GDM1 (cell line): ENCODE data around the gene TMEM219.

Source experiments
- DNase-seq: peaks from one replicate; lab custom pipeline; 2025; lab: John Stamatoyannopoulos, UW

The TMEM219 gene

GRCh38 chr16:29995324-29995910 lies 33.5 kb downstream of the TMEM219 start, which contains the start of gene HIRIP3:
Gene HIRIP3, minus strand, starts transcription at chr16:29995617. Its CDS starts 12 bp downstream, at chr16:29995605.
- peak; percentile 82 for DNase-seq

GRCh38 chr16:29995911-29996765 lies 34.3 kb downstream of the TMEM219 start, which contains the start of gene INO80E:
Gene INO80E, plus strand, starts transcription at chr16:29996241. Its CDS starts 70 bp downstream, at chr16:29996311.
- peak; percentile 94 for DNase-seq

GRCh38 chr16:29996766-29997250 lies 34.9 kb downstream of the TMEM219 start:
- DNase-seq = no peak

DNA sequence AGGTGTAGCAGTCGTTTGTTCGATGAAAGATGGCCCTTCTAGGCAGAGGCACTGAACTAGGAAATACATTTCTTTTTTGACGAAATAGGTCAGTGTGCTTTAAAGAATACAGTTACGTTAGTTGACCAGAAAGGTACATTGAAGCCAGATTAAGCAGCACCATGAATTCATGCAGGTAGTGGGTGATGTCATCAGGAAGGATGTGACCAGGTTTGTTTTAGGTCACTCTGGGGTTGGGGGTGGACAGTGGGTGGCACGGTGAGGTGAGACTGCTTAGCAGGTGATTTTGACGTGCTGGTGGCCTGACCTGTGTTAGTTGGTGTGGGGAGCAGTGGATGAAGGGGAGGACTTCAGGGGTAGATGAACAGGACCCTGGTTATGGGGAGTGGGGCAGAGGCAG lies 37.7 kb downstream of the TMEM219 start:
- no peak for DNase-seq

DNA sequence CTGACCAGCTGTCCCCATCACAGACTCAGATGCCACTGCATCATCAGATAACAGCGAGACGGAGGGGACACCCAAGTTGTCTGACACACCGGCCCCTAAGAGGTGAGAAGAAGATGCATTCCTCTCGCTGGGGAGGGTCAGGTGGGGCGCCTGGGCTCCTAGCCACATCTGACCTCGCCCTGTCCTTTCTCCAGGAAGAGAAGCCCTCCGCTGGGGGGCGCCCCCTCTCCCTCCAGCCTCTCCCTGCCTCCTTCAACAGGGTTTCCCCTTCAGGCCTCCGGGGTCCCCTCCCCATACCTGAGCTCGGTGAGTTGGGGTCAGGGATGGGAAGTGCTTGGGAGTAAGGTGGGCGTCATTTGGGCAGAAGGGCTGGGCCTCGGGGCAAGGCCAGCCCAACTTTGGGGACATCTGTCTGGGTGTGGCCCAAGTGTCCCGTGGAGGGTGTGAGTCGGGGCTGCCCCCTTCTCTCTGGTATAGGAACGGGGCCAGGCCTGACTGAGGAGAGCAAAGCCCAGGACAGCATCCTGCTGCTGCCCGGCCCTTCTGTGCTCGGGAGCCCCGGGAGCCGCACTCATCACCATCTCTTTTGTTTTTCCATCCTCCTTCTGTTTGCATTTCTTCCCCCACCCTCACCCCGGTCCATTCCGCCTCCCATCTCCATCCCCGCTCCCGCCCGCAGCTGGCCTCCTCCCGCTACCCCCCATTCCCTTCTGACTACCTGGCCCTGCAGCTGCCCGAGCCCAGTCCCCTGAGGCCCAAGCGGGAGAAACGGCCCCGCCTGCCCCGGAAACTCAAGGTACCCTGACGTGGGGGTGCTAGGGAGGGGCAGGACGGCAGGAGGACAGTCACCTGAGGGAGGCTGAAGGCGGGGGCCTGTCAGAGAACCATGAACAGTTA lies 39.1 kb downstream of the TMEM219 start:
- no peak for DNase-seq

- no peak for DNase-seq
These were observed 40.9 kb downstream of the TMEM219 start for GRCh38 chr16:30002614-30003346.

- no peak for DNase-seq
These were observed 42.0 kb downstream of the TMEM219 start for GRCh38 chr16:30003670-30004423.

GRCh38 chr16:30004424-30004776 lies 42.5 kb downstream of the TMEM219 start:
- no peak for DNase-seq

DNA sequence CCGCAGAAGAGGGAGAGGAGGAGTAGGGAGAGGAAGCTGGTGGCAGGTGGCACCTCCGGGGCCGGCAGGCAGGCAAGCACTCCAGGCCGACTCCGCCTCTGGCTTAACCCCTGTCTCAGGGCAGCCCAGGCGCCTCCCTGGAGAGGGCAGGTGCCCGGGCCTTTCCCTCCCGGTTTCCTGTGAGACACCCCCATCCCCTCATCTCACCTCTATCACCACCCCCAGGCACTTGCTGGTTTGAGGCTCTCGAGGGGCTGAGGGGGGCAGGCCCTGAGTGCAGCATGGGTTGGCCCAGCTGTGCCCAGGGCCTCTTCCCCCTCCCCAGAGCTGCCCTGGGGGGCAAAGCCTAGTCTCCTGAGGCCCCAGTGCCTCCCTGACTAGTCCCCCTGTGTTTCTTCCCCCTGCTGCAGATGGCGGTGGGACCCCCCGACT lies 42.9 kb downstream of the TMEM219 start:
- DNase-seq = no peak

DNA sequence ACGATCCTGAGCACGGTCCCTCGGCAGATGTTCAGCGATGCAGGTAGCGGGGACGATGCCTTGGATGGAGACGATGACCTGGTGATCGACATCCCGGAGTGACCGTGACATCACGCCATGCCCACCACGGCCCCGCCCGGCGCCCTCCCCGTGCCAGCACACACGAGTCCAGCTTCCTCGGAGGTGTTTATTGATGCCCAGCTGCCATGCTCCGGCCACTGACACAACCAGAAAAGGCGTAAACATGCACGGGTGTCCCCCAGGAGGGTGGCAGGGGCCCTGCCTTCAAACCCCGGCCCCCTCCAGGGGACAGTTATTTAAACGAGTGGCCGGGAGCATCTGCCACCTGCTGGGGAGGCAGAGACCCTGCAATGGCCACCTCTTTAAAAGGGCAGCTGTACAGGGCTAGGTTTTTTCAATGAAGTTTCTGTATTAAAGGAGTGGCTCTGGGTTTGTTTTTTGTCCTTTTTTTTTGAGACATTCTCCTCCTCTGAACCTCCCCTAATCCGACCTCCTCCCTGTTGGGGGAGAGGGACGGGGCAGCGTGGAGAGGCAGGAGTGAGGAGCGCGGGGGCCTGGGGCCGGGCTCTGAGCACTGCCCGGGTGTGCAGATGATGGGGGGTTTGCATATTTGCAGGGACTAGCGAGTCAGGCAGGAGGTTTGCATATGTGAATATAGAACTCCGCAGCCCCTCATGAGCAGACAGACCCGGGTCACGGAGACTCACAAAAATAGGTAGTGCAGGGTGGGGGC lies 43.6 kb downstream of the TMEM219 start:
- no peak for DNase-seq

GRCh38 chr16:30006095-30006473 lies 44.2 kb downstream of the TMEM219 start:
- no peak for DNase-seq

DNA sequence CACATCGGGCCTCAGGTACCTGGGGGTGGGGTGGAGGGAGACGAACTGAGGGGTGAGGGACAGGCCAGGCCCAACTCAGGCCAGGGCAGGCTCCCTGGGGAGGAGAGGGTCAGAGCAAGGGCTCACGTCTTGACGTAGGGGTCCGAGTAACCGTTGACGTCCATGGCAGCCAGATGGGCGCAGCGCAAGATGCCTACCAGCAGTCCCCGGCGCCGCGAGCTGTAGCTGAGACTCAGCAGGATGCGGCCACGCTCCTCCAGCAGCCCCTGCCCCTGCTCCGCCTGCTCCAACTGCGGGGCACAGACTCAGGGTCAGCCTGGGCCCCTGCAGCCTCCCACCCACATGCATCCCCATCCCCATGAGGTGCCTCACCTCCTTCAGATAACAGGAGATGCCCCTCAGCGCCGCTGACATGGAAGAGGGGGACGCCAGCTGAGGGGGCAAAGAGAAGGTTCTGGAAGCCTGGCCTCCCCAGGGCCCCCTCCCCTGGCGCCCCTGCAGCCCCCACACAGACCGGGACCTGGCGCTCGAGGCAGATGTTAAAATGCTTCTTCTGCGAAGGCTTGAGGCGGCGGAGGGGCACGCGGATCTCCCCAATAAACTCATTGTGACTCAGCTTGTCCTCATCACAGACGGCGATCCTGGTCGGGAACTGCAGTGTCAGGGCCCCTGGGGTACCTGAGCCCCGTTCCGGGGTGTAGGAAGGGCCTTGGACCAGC lies 44.9 kb downstream of the TMEM219 start:
- DNase-seq = no peak

DNA sequence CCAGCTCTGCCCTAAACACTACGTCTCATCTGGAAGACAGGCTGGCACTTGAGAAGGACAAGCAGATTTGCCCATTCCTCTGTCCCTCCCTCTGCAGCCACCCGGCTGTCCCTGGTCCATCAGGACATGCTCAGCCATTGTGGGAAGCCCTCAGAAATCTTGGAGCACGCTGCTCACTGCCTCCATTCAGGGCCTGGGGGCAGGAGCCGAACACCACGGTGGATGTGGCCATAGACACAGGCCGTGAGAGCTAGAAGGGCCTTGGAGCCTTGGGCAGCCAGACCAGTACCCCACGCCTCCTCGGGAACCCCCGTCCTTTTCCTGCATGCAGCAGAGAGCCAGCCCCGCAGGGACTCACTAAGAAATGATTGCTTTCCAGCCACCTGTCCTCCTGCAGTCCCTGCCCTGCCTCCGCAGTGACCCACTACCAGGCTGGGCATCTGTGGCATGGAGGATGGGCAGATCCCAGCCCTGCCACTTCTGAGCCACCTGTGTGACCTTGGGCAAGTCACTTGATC lies 45.6 kb downstream of the TMEM219 start:
- no peak for DNase-seq

DNA sequence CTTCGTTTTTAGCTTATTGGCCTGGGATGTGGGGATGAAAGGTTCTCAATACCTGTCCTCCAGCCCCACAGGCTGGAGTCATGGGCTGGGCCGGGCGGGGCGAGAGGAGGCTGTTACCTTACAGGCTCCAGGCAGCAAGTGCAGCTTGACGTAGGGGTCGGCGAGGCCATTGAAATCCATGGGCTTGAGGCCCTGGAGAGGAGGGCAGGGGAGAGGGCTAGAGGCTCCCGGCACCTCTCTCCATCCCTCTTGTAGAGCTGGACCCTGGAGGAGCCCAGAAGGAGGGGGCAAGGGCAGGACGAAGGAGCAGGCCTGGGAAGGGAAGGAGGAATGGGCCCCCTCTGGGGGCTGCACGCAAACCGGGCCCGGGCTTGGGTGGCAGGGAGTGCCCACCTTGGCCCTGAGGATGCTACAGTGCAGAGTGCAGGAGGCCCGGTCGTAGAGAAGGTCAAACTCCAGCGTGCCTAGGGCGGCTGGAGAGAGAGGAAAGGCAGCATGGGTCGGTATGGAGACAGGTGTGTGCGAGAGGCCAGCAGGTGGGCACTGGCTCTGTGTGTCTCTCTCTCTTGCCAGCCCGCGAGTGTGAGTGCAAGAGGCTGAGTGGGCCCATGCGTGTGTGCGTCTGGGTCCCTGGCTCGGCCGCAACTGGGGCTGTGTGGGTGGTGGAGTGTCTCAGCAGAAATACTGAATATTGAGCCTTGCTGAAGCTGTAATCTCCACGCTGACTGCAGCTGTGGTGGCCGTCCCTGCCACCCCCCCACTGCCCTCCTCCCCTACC lies 47.4 kb downstream of the TMEM219 start:
- no peak for DNase-seq

GRCh38 chr16:30009990-30010843 lies 48.3 kb downstream of the TMEM219 start:
- DNase-seq = no peak

GRCh38 chr16:30010844-30011713 lies 49.2 kb downstream of the TMEM219 start, which contains the start of gene DOC2A:
Gene DOC2A, minus strand, starts transcription at chr16:30011027. Its CDS starts 805 bp downstream, at chr16:30010222.
- DNase-seq = no peak
